ENCODE data around the gene KLK6.

KLK6 gene

GRCh38 chr19:50933640-50934039 is 35.8 kb downstream of the KLK6 start:
- DNase-seq (ENCODE audit: low read depth): peak; percentile 82
- H3K4me3 ChIP-seq (ENCODE audit: low read length): no peak overlapping the region
- no peak for TF ChIP-seq CTCF (IDR thresholded peaks at IDR 0.05; ENCODE audit: insufficient read depth, low read depth, low read length, missing control alignments)

GRCh38 chr19:50932690-50933083 is 36.7 kb downstream of the KLK6 start:
- TF ChIP-seq CTCF (IDR thresholded peaks at IDR 0.05; ENCODE audit: insufficient read depth, low read depth, low read length, missing control alignments): no peak
- no peak for DNase-seq (ENCODE audit: low read depth)
- no peak overlapping the region for H3K4me3 ChIP-seq (ENCODE audit: low read length)

DNA sequence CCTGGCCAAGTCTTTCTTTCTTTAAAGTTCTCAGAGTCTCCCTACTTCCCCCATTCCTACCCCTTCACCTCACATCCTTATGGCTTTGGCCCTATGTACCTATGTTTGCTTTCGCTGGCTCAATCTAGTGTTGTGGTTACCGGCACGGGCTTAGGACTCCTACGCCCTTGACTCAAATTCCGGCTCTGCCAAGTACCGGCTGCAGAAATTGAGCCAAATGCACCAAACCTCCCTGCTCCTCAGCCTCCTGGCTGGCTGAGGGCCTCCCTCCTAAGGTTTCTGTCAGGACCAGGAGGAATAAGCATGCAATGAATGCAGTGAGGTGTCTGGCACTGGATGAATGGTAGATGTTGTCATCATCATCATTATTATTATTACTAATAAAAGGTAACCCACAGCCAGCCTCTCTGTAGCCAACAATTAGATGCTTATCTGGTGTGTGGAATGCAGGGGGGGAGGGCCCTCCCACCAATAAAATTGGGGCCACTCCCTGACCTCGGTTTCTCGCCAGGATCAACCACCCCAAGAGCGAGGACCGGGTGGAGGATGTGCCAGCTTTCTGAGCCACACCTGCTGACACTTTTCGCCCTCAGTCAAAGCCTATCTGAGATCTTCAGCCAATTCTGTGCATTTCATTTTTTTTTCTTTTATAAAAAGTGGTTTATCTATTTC is 37.2 kb downstream of the KLK6 start:
- TF ChIP-seq CTCF (IDR thresholded peaks at IDR 0.05; ENCODE audit: insufficient read depth, low read depth, low read length, missing control alignments): no peak
- no peak overlapping the region for H3K4me3 ChIP-seq (ENCODE audit: low read length)
- DNase-seq (ENCODE audit: low read depth): peak; percentile 70

DNA sequence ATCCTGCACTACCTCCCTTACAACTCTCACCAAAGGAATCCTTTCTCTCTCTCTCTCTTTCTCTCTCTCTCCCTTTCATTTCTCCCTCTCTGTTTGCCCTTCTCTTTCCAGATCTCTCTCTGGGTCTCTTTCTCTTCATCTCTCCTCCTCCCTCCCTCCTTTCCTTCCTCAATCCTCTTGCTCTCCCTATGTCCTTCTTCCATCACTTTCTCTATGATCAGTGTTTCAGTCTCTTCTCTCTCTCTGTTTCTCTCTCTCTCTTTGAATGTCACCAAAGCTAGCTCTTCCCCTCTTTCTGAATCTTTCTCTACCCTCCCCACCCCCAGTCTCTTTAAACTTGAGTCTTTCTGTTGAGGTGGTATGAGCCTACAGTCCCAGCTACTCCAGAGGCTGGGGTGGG is 38.4 kb downstream of the KLK6 start:
- no peak for TF ChIP-seq CTCF (IDR thresholded peaks at IDR 0.05; ENCODE audit: insufficient read depth, low read depth, low read length, missing control alignments)
- H3K4me3 ChIP-seq (ENCODE audit: low read length): no peak overlapping the region
- DNase-seq (ENCODE audit: low read depth): no peak

GRCh38 chr19:50928831-50929230 is 40.6 kb downstream of the KLK6 start:
- TF ChIP-seq CTCF (IDR thresholded peaks at IDR 0.05; ENCODE audit: insufficient read depth, low read depth, low read length, missing control alignments): no peak
- DNase-seq (ENCODE audit: low read depth): no peak
- no peak overlapping the region for H3K4me3 ChIP-seq (ENCODE audit: low read length)

DNA sequence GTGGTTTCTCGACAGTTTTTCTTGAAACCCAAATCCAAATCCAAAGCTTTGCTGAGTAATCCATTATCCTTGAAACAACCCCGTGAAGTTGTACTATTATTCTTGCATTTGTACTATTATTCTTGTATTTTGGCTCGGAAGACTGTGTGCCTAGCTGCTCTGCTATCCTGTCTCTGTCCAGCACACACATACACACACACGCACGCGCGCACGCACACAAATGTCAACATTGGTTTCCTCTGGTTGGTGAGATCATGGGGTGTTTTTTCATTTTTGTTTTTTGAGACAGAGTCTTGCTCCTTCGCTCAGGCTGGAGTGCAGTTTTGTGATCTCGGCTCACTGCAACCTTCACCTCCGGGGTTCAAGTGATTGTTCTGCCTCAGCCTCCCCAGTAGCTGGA is 43.2 kb downstream of the KLK6 start:
- no peak overlapping the region for H3K4me3 ChIP-seq (ENCODE audit: low read length)
- TF ChIP-seq CTCF (IDR thresholded peaks at IDR 0.05; ENCODE audit: insufficient read depth, low read depth, low read length, missing control alignments): no peak
- DNase-seq (ENCODE audit: low read depth): no peak

GRCh38 chr19:50925734-50926133 is 43.7 kb downstream of the KLK6 start:
- no peak for TF ChIP-seq CTCF (IDR thresholded peaks at IDR 0.05; ENCODE audit: insufficient read depth, low read depth, low read length, missing control alignments)
- DNase-seq (ENCODE audit: low read depth): peak; percentile 56

More at GRCh38 chr19:50925734-50926133, 43.7 kb downstream of the KLK6 start:
- no peak overlapping the region for H3K4me3 ChIP-seq (ENCODE audit: low read length)

Data from epithelial cell of esophagus (primary cell).